ENCODE data around the gene AHNAK2.

DNA sequence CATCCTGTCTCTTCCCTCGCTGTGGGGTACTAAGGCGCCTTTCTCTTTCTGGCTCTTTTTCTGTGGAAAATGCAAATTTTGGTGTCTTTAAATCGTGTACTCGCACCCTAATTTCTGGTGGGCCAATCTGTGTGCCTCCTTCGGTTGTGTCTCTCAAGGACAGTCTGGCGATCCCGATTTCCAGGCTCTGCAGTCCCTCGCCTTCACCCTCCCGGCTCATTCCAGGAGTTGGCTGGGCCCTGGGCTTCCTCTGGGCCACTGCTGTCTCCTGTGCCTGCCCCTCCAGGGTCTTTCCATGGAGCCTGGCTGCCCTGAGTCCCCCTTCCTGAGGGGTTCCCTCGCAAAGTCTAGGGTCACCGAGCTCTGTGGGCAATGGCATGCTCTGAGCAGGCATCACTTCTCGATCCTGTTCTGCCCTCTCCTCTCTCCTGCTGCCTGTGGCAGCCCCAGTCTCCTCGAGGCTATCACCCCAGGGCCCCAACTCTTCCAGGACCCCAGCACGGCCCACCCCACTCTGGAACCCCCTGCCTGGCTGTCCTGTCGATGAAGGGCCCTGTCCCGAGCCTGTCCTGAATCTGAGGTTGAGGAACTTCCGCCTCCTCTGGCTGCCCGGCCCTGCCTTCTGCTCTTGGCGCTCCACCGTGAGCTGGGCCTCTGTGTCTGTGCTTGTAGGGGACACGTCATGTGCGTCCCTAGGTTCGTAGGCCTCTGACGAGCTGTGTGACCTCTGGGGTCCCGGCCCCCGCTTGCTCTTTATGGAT, 24.1 kb downstream of the AHNAK2 start:
- TF ChIP-seq, protein P1, sequence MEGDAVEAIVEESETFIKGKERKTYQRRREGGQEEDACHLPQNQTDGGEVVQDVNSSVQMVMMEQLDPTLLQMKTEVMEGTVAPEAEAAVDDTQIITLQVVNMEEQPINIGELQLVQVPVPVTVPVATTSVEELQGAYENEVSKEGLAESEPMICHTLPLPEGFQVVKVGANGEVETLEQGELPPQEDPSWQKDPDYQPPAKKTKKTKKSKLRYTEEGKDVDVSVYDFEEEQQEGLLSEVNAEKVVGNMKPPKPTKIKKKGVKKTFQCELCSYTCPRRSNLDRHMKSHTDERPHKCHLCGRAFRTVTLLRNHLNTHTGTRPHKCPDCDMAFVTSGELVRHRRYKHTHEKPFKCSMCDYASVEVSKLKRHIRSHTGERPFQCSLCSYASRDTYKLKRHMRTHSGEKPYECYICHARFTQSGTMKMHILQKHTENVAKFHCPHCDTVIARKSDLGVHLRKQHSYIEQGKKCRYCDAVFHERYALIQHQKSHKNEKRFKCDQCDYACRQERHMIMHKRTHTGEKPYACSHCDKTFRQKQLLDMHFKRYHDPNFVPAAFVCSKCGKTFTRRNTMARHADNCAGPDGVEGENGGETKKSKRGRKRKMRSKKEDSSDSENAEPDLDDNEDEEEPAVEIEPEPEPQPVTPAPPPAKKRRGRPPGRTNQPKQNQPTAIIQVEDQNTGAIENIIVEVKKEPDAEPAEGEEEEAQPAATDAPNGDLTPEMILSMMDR (IDR thresholded peaks at IDR 0.05): no peak
- no peak for TF ChIP-seq POLR2A (IDR thresholded peaks at IDR 0.05)

All from Peyer's patch (tissue), 4 donors.